Measurements from ENCODE around the gene APEX2. TPM values are rescaled to one million over a fixed set of nuclear protein-coding genes. Genes with fewer than 3 reads are reported as not detected.

The APEX2 gene
- polyA plus RNA-seq, 2 of the 4 experiments (the other 2 are of a cell fraction) = 29.1 to 37.3 TPM

DNA sequence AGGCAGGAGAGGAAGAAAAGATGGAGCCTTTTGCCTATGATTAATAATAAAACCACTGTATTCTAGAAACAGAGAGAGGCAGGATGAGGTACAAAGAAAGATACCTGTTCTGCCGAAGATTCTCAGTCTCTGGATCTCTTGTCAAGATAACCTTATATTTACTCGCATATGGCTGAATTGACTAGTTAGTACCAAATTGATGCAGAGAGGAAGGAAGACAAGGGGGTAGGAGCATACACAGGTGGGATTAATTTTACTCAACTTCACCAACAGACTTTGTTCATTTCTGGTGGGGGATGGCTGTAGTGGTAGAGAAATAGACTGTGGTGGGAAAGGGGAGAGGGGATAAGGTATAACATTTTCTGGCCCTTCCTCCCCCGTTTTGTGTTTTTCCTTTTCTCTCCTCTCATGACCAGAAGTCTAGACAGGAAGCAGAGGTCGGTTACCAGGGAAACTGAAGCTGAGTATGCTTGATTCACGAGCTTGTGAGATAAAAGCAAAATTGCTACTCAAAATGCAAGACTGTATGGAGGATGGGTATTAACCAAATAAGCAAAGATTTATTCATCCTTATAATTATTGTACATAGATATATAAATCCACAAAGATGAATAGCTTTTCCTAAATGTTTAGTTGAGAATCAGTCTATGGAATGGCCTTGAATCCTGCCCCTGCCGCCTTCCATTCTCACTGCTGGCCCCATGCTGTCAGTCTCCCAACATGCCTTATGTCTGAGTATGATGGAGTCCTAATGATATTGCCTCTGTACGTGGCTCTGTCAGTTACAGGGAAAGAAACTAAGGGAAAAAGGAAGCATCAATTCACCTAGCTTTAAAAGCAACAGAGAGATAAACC is 56.9 kb downstream of the APEX2 start:
- Histone ChIP-seq H3K4me3 (no peak overlapping the region), H3K9me3 (no peaks in the 10 kb centered on the region), H3K4me1 (no peaks in the 10 kb centered on the region), H3K4me2 (peak overlapping the region; percentile 21; the same call in 2 of the 3 replicates), H3K27ac (no peak overlapping the region)
- no peak for DNase-seq (ENCODE audit: low read depth in 1 of 2, low spot score in 1 of 2)
- no peak for FAIRE-seq
- ATAC-seq = no peak
- ChIA-PET POLR2A (interaction anchor here (1.2 kb wide), 1 partner anchor 417 kb away, joined by 7 read pairs; no protein-coding TSS in a partner anchor), CTCF (interaction anchor here (0.6 to 1.3 kb wide), 11 partner anchors 40 to 1174 kb away, joined by 3 to 13 read pairs (median 3); no protein-coding TSS in a partner anchor)
- 11% methylated on average over 7 of the region's 7 CpGs for WGBS (ENCODE audit: missing lambda C conversion rate)
- no peak for TF ChIP-seq EHF (CRISPR knock-in tag; IDR thresholded peaks at IDR 0.05)
- TF ChIP-seq GATA3 (IDR thresholded peaks at IDR 0.05; ENCODE audit: borderline replicate concordance) = no peak
- TF ChIP-seq SMC3 (IDR thresholded peaks at IDR 0.05) = no peak
- TF ChIP-seq CBX2 (IDR thresholded peaks at IDR 0.05; ENCODE audit: borderline replicate concordance, low read depth) = no peak
- no peak for TF ChIP-seq CHD2 (IDR thresholded peaks at IDR 0.05; ENCODE audit: low read length, partially characterized antibody)
- no peak for TF ChIP-seq SREBF2 (IDR thresholded peaks at IDR 0.05)
- no peak for TF ChIP-seq FOXS1 (CRISPR knock-in tag; IDR thresholded peaks at IDR 0.05)
- no peak for TF ChIP-seq TFCP2L1 (CRISPR knock-in tag; IDR thresholded peaks at IDR 0.05)
- TF ChIP-seq HDAC2 (IDR thresholded peaks at IDR 0.05) = no peak
- TF ChIP-seq E2F6 (IDR thresholded peaks at IDR 0.05; ENCODE audit: borderline replicate concordance, low read depth) = no peak
- TF ChIP-seq NPAS2 (CRISPR knock-in tag; IDR thresholded peaks at IDR 0.05; ENCODE audit: borderline replicate concordance) = no peak
- no peak for TF ChIP-seq KDM1A (IDR thresholded peaks at IDR 0.05; ENCODE audit: low read depth)
- no peak for TF ChIP-seq RCOR1 (IDR thresholded peaks at IDR 0.05; ENCODE audit: low read depth, low read length)
- no peak for TF ChIP-seq MAFK (IDR thresholded peaks at IDR 0.05; ENCODE audit: partially characterized antibody)
- no peak for TF ChIP-seq RAD21 (conservative IDR thresholded peaks at IDR 0.05 in 1 of 2, IDR thresholded peaks at IDR 0.05 in 1 of 2)
- TF ChIP-seq ESRRA (IDR thresholded peaks at IDR 0.05; ENCODE audit: borderline replicate concordance, low read length) = no peak
- TF ChIP-seq FOSB (CRISPR knock-in tag; IDR thresholded peaks at IDR 0.05) = no peak
- no peak for TF ChIP-seq MAX (IDR thresholded peaks at IDR 0.05)
- no peak for TF ChIP-seq JUN (IDR thresholded peaks at IDR 0.05)
- TF ChIP-seq HOXA7 (CRISPR knock-in tag; IDR thresholded peaks at IDR 0.05) = no peak

- Histone ChIP-seq H3K4me1 (no peaks in the 10 kb centered on the region), H3K9me3 (no peaks in the 10 kb centered on the region), H3K4me2 (peak overlapping the region; percentile 21; the same call in 2 of the 3 replicates), H3K4me3 (no peak overlapping the region), H3K27ac (no peak overlapping the region)
- ATAC-seq (peak; percentile 64 to 81; a peak in 5 of 6 replicates), FAIRE-seq (no peak), DNase-seq (ENCODE audit: low read depth in 1 of 2, low spot score in 1 of 2) (peak; percentile 2 to 33)
- ChIA-PET CTCF (interaction anchor here (0.7 to 1.3 kb wide), 8 partner anchors 40 to 1175 kb away, joined by 3 to 13 read pairs (median 4); no protein-coding TSS in a partner anchor), POLR2A (interaction anchor here (1.2 kb wide), 1 partner anchor 418 kb away, joined by 7 read pairs; no protein-coding TSS in a partner anchor)
- WGBS (ENCODE audit: missing lambda C conversion rate) = 17% methylated on average over 5 of the region's 5 CpGs
- TF ChIP-seq RAD21 (conservative IDR thresholded peaks at IDR 0.05 in 1 of 2, IDR thresholded peaks at IDR 0.05 in 1 of 2) = peak; percentile 77 to 83
- TF ChIP-seq CTCF (IDR thresholded peaks at IDR 0.05) = peak; percentile 67
- TF ChIP-seq HDAC2 (IDR thresholded peaks at IDR 0.05) = no peak
- no peak for TF ChIP-seq PHF8 (IDR thresholded peaks at IDR 0.05; ENCODE audit: borderline replicate concordance, low read depth)
- peak; percentile 60 for TF ChIP-seq SMC3 (IDR thresholded peaks at IDR 0.05)
- no peak for TF ChIP-seq RARB (CRISPR knock-in tag; IDR thresholded peaks at IDR 0.05)
- TF ChIP-seq ZFP36 (IDR thresholded peaks at IDR 0.05; ENCODE audit: borderline replicate concordance, partially characterized antibody) = no peak
Observed at GRCh38 chrX:55057675-55058249, 57.6 kb downstream of the APEX2 start.

Other genes with a start within 250 kb of the APEX2 start
- gene ITIH6, start 202.1 kb upstream of the APEX2 start, polyA plus RNA-seq (2011; rRNA removed) = 0.04 and 0.11 TPM in 2 replicates
- gene ITIH6, start 202.1 kb upstream of the APEX2 start, polyA plus RNA-seq (2017; fragmentation: RNase III; extraction: RNeasy Plus Mini Kit Qiagen cat#74134 plus additional on column Dnase treatment) = not detected in 3 replicates
- 79.9 and 87.6 TPM in 2 replicates for gene MAGED2, start 192.6 kb upstream of the APEX2 start, polyA plus RNA-seq (2011; rRNA removed)
- 87.7 to 127 TPM (median 109 TPM) in 3 replicates for gene MAGED2, start 192.6 kb upstream of the APEX2 start, polyA plus RNA-seq (2017; fragmentation: RNase III; extraction: RNeasy Plus Mini Kit Qiagen cat#74134 plus additional on column Dnase treatment)
- gene TRO, start 79.5 kb upstream of the APEX2 start, polyA plus RNA-seq (2011; rRNA removed) = 1.4 and 1.7 TPM in 2 replicates
- 1.1 to 1.4 TPM (median 1.3 TPM) in 3 replicates for gene TRO, start 79.5 kb upstream of the APEX2 start, polyA plus RNA-seq (2017; fragmentation: RNase III; extraction: RNeasy Plus Mini Kit Qiagen cat#74134 plus additional on column Dnase treatment)
- 0.28 and 0.29 TPM in 2 replicates for gene PFKFB1, start 6.2 kb upstream of the APEX2 start, polyA plus RNA-seq (2011; rRNA removed)
- gene PFKFB1, start 6.2 kb upstream of the APEX2 start, polyA plus RNA-seq (2017; fragmentation: RNase III; extraction: RNeasy Plus Mini Kit Qiagen cat#74134 plus additional on column Dnase treatment) = 0.04 to 0.13 TPM (median 0.11 TPM) in 3 replicates
- not detected in 2 replicates for gene ALAS2, start 30.6 kb downstream of the APEX2 start, polyA plus RNA-seq (2011; rRNA removed)
- not detected in 3 replicates for gene ALAS2, start 30.6 kb downstream of the APEX2 start, polyA plus RNA-seq (2017; fragmentation: RNase III; extraction: RNeasy Plus Mini Kit Qiagen cat#74134 plus additional on column Dnase treatment)
- gene PAGE2B, start 74.7 kb downstream of the APEX2 start, polyA plus RNA-seq (2011; rRNA removed) = not detected in 2 replicates
- not detected in 3 replicates for gene PAGE2B, start 74.7 kb downstream of the APEX2 start, polyA plus RNA-seq (2017; fragmentation: RNase III; extraction: RNeasy Plus Mini Kit Qiagen cat#74134 plus additional on column Dnase treatment)
- gene PAGE2, start 88.7 kb downstream of the APEX2 start, polyA plus RNA-seq (2011; rRNA removed) = not detected in 2 replicates
- gene PAGE2, start 88.7 kb downstream of the APEX2 start, polyA plus RNA-seq (2017; fragmentation: RNase III; extraction: RNeasy Plus Mini Kit Qiagen cat#74134 plus additional on column Dnase treatment) = not detected in 3 replicates
- not detected in 2 replicates for gene PAGE5, start 220.0 kb downstream of the APEX2 start, polyA plus RNA-seq (2011; rRNA removed)
- gene PAGE5, start 220.0 kb downstream of the APEX2 start, polyA plus RNA-seq (2017; fragmentation: RNase III; extraction: RNeasy Plus Mini Kit Qiagen cat#74134 plus additional on column Dnase treatment) = not detected in 3 replicates